H1 (cell line): ENCODE measurements around the gene CCDC83. TPM values are rescaled to one million over a fixed set of nuclear protein-coding genes. Genes with fewer than 3 reads are reported as not detected.

Experiments used
- CTCF ChIA-PET: fragments of 300-600 bp; sonication (Branson Sonifier 250); formaldehyde crosslinking; loops from one replicate; lab custom pipeline; 2021; ENCODE audit not compliant: partially characterized antibody; lab: Charles Lee
- POLR2A ChIA-PET: fragments of 300-600 bp; sonication (Branson Sonifier 250); formaldehyde crosslinking; loops from one replicate; lab custom pipeline; 2021; ENCODE audit warnings: inconsistent platforms; ENCODE audit not compliant: partially characterized antibody; lab: Charles Lee
- DNase-seq, 2 experiments: peaks; one replicate each; pipeline versions ENCODE4 v3.0.0 to v3.0.0-alpha.2; 2010 to 2022; ENCODE audit warnings: low spot score in 2 of 2, low read depth in 1 of 2, mixed read lengths in 1 of 2
- FAIRE-seq: peaks from 2 replicates; lab custom pipeline; 2011; peaks lifted over from hg19 to GRCh38; lab: Jason Lieb, UNC
- H2AFZ ChIP-seq: 2 replicates; pipeline ENCODE4 v1.8.1; 2012; ENCODE audit warnings: low read length, inconsistent platforms
- H2AK5ac ChIP-seq: 2 replicates; pipeline ENCODE4 v1.6.1; 2013; ENCODE audit warnings: low read depth, low read length
- H2BK120ac ChIP-seq: replicated peaks from 2 replicates; pipeline ENCODE3; 2013; ENCODE audit warnings: low read depth, low read length, inconsistent platforms
- H2BK12ac ChIP-seq: 2 replicates; pipeline ENCODE4 v1.6.1; 2013; ENCODE audit warnings: low read depth, low read length
- H2BK15ac ChIP-seq: 2 replicates; pipeline ENCODE4 v1.6.1; 2013; ENCODE audit warnings: low read length
- H2BK20ac ChIP-seq: 2 replicates; pipeline ENCODE4 v1.6.1; 2013; ENCODE audit warnings: low read length
- H2BK5ac ChIP-seq: 2 replicates; pipeline ENCODE4 v1.6.1; 2013; ENCODE audit warnings: low read depth, low read length
- H3K14ac ChIP-seq: 2 replicates; pipeline ENCODE4 v1.6.1; 2013; ENCODE audit warnings: inconsistent platforms; ENCODE audit not compliant: insufficient read length
- H3K18ac ChIP-seq: 2 replicates; pipeline ENCODE4 v1.6.1; 2013; ENCODE audit warnings: low read length; ENCODE audit errors: extremely low read depth
- H3K23ac ChIP-seq: 2 replicates; pipeline ENCODE4 v1.6.1; 2013; ENCODE audit warnings: inconsistent platforms; ENCODE audit not compliant: insufficient read length
- H3K23me2 ChIP-seq: 2 replicates; pipeline ENCODE4 v1.6.1; 2013; ENCODE audit warnings: low read depth, low read length
- H3K27ac ChIP-seq: 2 replicates; pipeline ENCODE4 v1.6.1; 2011; ENCODE audit warnings: low read depth, low read length, inconsistent platforms
- H3K27me3 ChIP-seq, 4 experiments: replicated peaks in 1 of 4; 1 replicate in 1 of 4; 2 replicates in 3 of 4; pipeline versions ENCODE4 v1.6.1 to v1.8.1; 2011 to 2013; ENCODE audit warnings: low read length in 3 of 4, mild to moderate bottlenecking in 3 of 4, inconsistent platforms in 2 of 4, mixed read lengths in 2 of 4, moderate library complexity in 1 of 4; ENCODE audit not compliant: control insufficient read depth in 3 of 4, insufficient read depth in 3 of 4; ENCODE audit errors: extremely low read depth in 1 of 4
- H3K36me3 ChIP-seq, 4 experiments: 2 replicates each; pipeline versions ENCODE4 v1.6.1 to v1.8.1; 2011 to 2013; ENCODE audit warnings: mild to moderate bottlenecking in 4 of 4, low read length in 3 of 4, moderate library complexity in 2 of 4, control low read depth in 1 of 4, inconsistent platforms in 1 of 4; ENCODE audit not compliant: insufficient read depth in 4 of 4, control insufficient read depth in 2 of 4
- H3K4ac ChIP-seq: replicated peaks from 2 replicates; pipeline ENCODE3; 2013; ENCODE audit warnings: low read length, low read depth, mixed read lengths, inconsistent platforms; ENCODE audit not compliant: insufficient read length
- H3K4me1 ChIP-seq, 4 experiments: replicated peaks in 1 of 4; 1 replicate in 1 of 4; 2 replicates in 3 of 4; pipeline versions ENCODE4 v1.6.1 to v1.8.1; 2011 to 2013; ENCODE audit warnings: low read length in 3 of 4, inconsistent platforms in 2 of 4, mixed read lengths in 1 of 4; ENCODE audit not compliant: insufficient read depth in 4 of 4, control insufficient read depth in 3 of 4
- H3K4me2 ChIP-seq, 2 experiments: 2 replicates each; pipeline versions ENCODE4 v1.6.1 to v1.8.1; 2011 to 2013; ENCODE audit warnings: low read depth in 2 of 2, low read length in 2 of 2, control low read depth in 1 of 2, inconsistent platforms in 1 of 2, mild to moderate bottlenecking in 1 of 2; ENCODE audit not compliant: insufficient read depth in 1 of 2
- H3K4me3 ChIP-seq, 4 experiments: fragments of 200-600, 300-600 bp in 1 of 4; sonication (generic), shearing (Covaris generic), sonication (Bioruptor Twin) in 1 of 4; 2 replicates each; pipeline versions ENCODE4 v1.5.1 to v1.8.1; 2011 to 2016; ENCODE audit warnings: low read length in 4 of 4, low read depth in 3 of 4, control low read depth in 2 of 4, inconsistent platforms in 2 of 4, mild to moderate bottlenecking in 2 of 4, mixed read lengths in 1 of 4, moderate library complexity in 1 of 4; ENCODE audit not compliant: insufficient read depth in 2 of 4; ENCODE audit errors: extremely low read depth in 1 of 4
- H3K56ac ChIP-seq: replicated peaks from 2 replicates; pipeline ENCODE3; 2013; ENCODE audit warnings: low read depth, mild to moderate bottlenecking, mixed read lengths, low read length, inconsistent platforms; ENCODE audit not compliant: insufficient read length
- H3K79me1 ChIP-seq: 2 replicates; pipeline ENCODE4 v1.6.1; 2013; ENCODE audit warnings: low read depth, low read length, control low read depth
- H3K79me2 ChIP-seq, 2 experiments: 2 replicates each; pipeline versions ENCODE4 v1.6.1 to v1.8.1; 2012 to 2013; ENCODE audit warnings: low read length in 2 of 2, mild to moderate bottlenecking in 2 of 2, inconsistent platforms in 1 of 2; ENCODE audit not compliant: insufficient read depth in 2 of 2, control insufficient read depth in 1 of 2
- H3K9ac ChIP-seq, 4 experiments: replicated peaks in 1 of 4; 1 replicate in 1 of 4; 2 replicates in 3 of 4; pipeline versions ENCODE4 v1.6.1 to v1.8.1; 2011 to 2013; ENCODE audit warnings: low read depth in 3 of 4, low read length in 3 of 4, control low read depth in 2 of 4, mild to moderate bottlenecking in 2 of 4, moderate library complexity in 2 of 4, inconsistent platforms in 1 of 4; ENCODE audit errors: extremely low read depth in 1 of 4
- H3K9me3 ChIP-seq, 2 experiments: 2 replicates each; pipeline versions ENCODE4 v1.6.1 to v1.8.1; 2012 to 2013; ENCODE audit warnings: mild to moderate bottlenecking in 2 of 2, moderate library complexity in 2 of 2, control low read depth in 1 of 2, inconsistent platforms in 1 of 2, low read depth in 1 of 2, low read length in 1 of 2, mixed read lengths in 1 of 2; ENCODE audit not compliant: insufficient read depth in 2 of 2
- H4K20me1 ChIP-seq, 2 experiments: replicated peaks in 1 of 2; 2 replicates each; pipeline versions ENCODE3 to v1.8.1; 2011 to 2013; ENCODE audit warnings: inconsistent platforms in 2 of 2, low read length in 2 of 2, mild to moderate bottlenecking in 1 of 2; ENCODE audit not compliant: insufficient read depth in 2 of 2, control insufficient read depth in 1 of 2
- H4K5ac ChIP-seq: 2 replicates; pipeline ENCODE4 v1.6.1; 2013; ENCODE audit warnings: low read length, low read depth, mixed read lengths, inconsistent platforms; ENCODE audit not compliant: insufficient read length
- H4K8ac ChIP-seq: 2 replicates; pipeline ENCODE4 v1.8.0; 2013; ENCODE audit warnings: mild to moderate bottlenecking, moderate library complexity, low read length, inconsistent platforms; ENCODE audit not compliant: insufficient read depth; ENCODE audit errors: extremely low read depth
- H4K91ac ChIP-seq: replicated peaks from 2 replicates; pipeline ENCODE3; 2013; ENCODE audit warnings: low read length, mixed read lengths, inconsistent platforms; ENCODE audit not compliant: insufficient read length
- ASH2L ChIP-seq: fragments of 200-600, 300-600 bp; sonication (generic); IDR thresholded peaks from one replicate; pipeline ENCODE4 v1.7.1; 2017; ENCODE audit warnings: low read length
- BCL11A ChIP-seq, 2 experiments: IDR thresholded peaks; one replicate each; pipeline ENCODE4 v1.6.1; 2011; ENCODE audit warnings: low read depth in 2 of 2, low read length in 2 of 2, mild to moderate bottlenecking in 2 of 2
- CBX8 ChIP-seq: fragments of 300-800, 300-1000 bp; sonication (generic); IDR thresholded peaks from 2 replicates; pipeline ENCODE4 v1.7.1; 2016; ENCODE audit warnings: low read depth, low read length, borderline replicate concordance
- CTBP2 ChIP-seq: IDR thresholded peaks from 2 replicates; pipeline ENCODE4 v1.7.0; 2011; ENCODE audit warnings: borderline replicate concordance, mild to moderate bottlenecking, moderate library complexity, mixed read lengths, low read length; ENCODE audit not compliant: insufficient read depth, insufficient read length
- FOSL1 ChIP-seq: IDR thresholded peaks from 2 replicates; pipeline ENCODE4 v1.6.1; 2011; ENCODE audit warnings: mild to moderate bottlenecking, low read depth, low read length, moderate library complexity; ENCODE audit not compliant: insufficient read depth
- GTF2F1 ChIP-seq: IDR thresholded peaks from 2 replicates; pipeline ENCODE4 v1.6.1; 2012; ENCODE audit warnings: low read depth, low read length, improper control_type of control experiment, borderline replicate concordance
- JUND ChIP-seq: IDR thresholded peaks from 2 replicates; pipeline ENCODE4 v1.6.1; 2011; ENCODE audit warnings: mild to moderate bottlenecking, improper control_type of control experiment, low read length
- NRF1 ChIP-seq: IDR thresholded peaks from 2 replicates; pipeline ENCODE4 v1.6.1; 2011; ENCODE audit warnings: mild to moderate bottlenecking, low read depth, low read length, improper control_type of control experiment
- POLR2A ChIP-seq, 2 experiments: IDR thresholded peaks; 1 replicate in 1 of 2; 2 replicates in 1 of 2; pipeline ENCODE4 v1.6.1; 2011; ENCODE audit warnings: low read depth in 2 of 2, low read length in 2 of 2, mild to moderate bottlenecking in 2 of 2; ENCODE audit errors: control extremely low read depth in 1 of 2
- RAD21 ChIP-seq, 2 experiments: IDR thresholded peaks in 1 of 2; conservative IDR thresholded peaks in 1 of 2; 2 replicates each; pipeline ENCODE4 v1.6.1; 2011; ENCODE audit warnings: low read depth in 2 of 2, low read length in 2 of 2, improper control_type of control experiment in 1 of 2, inconsistent platforms in 1 of 2, mild to moderate bottlenecking in 1 of 2, moderate library complexity in 1 of 2
- SIX5 ChIP-seq: IDR thresholded peaks from 2 replicates; pipeline ENCODE4 v1.6.1; 2011; ENCODE audit warnings: mild to moderate bottlenecking, low read depth, low read length
- SRF ChIP-seq: IDR thresholded peaks from 2 replicates; pipeline ENCODE4 v1.6.1; 2011; ENCODE audit warnings: mild to moderate bottlenecking, low read depth, low read length, moderate library complexity
- TAF1 ChIP-seq: IDR thresholded peaks from 2 replicates; pipeline ENCODE4 v1.6.1; 2011; ENCODE audit warnings: mild to moderate bottlenecking, low read depth, low read length
- TBP ChIP-seq: IDR thresholded peaks from 2 replicates; pipeline ENCODE4 v1.6.1; 2011; ENCODE audit warnings: low read depth, low read length, improper control_type of control experiment
- WGBS, 2 experiments: shearing (Covaris generic) in 1 of 2; methylation state at CpG; one replicate each; pipeline versions ENCODE4 v1.1.6 to v1.1.7; 2013 to 2015; ENCODE audit warnings: low lambda C conversion rate in 2 of 2, mixed read lengths in 2 of 2, inconsistent platforms in 1 of 2, low coverage in 1 of 2, missing lambda C conversion rate in 1 of 2; ENCODE audit not compliant: insufficient replicate concordance in 2 of 2, insufficient coverage in 1 of 2, insufficient read length in 1 of 2; ENCODE audit errors: extremely low coverage in 1 of 2, missing lambda C conversion rate in 1 of 2; 5-methylcytosine and 5-hydroxymethylcytosine counted together
- polyA plus RNA-seq, 7 experiments: library from polyadenylated mRNA; depleted of rRNA in 3 of 7; stranded (reverse) in 5 of 7; unstranded in 2 of 7; fragments of >200 nt in 5 of 7; fragments of 200-250 nt in 2 of 7; gene quantifications; 1 replicate in 5 of 7; 2 replicates in 1 of 7; 4 replicates in 1 of 7; pipeline versions ENCODE4 v1.2.1 to v1.2.3, GENCODE V29; 2011 to 2013; ENCODE audit warnings: missing spikeins in 2 of 7, mixed read lengths in 2 of 7
- total RNA-seq: library from RNA; stranded (reverse); fragmentation: NEBNext Ultra II Directional; extraction: Animal tissue kit (Norgen Biotek cat#: 25700); gene quantifications from 2 replicates; pipeline ENCODE4 v1.2.1, GENCODE V29; 2021

The CCDC83 gene
- total and polyA plus RNA-seq, 2 of the 8 experiments (the other 6 are each of a cell fraction or from before 2014, with no cell fraction given), result not detected

DNA sequence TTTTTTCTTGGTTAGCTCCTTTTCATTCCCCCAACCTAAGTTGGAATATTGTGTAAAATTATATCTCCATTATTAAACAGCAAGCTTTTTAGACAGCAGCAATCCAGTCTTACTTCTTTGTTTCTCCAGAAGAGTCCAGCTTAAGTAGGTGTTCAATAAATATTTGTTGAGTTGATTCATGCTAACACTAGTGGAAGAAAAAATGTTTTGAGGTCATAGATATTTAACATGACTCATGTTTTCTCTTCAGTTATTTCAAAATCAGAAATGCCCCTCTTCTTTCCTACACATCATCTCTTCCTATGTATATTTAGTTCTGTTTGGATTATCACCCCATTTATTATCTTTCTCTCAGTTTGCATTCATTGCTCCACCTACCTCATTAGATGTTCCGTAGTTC lies 20.3 kb downstream of the CCDC83 start:
- Histone ChIP-seq H3K27me3 (no peaks in the 10 kb centered on the region), H3K9ac (no peak overlapping the region), H3K23ac (no peak overlapping the region), H3K9me3 (no peaks in the 10 kb centered on the region), H3K36me3 (no peaks in the 10 kb centered on the region), H2BK20ac (no peak overlapping the region), H2BK15ac (no peak overlapping the region), H4K91ac (no peak overlapping the region), H3K79me1 (no peaks in the 10 kb centered on the region), H3K14ac (no peak overlapping the region), H2AFZ (no peak overlapping the region), H4K5ac (no peak overlapping the region), H3K4ac (no peak overlapping the region), H3K56ac (no peak overlapping the region), H3K18ac (no peak overlapping the region), H4K20me1 (no peaks in the 10 kb centered on the region), H2AK5ac (no peak overlapping the region), H3K4me3 (no peak overlapping the region), H3K27ac (no peak overlapping the region), H3K79me2 (no peaks in the 10 kb centered on the region), H3K4me2 (no peak overlapping the region), H3K4me1 (no peaks in the 10 kb centered on the region), H2BK120ac (no peak overlapping the region), H4K8ac (no peak overlapping the region), H3K23me2 (no peaks in the 10 kb centered on the region), H2BK5ac (no peak overlapping the region), H2BK12ac (no peak overlapping the region)
- ChIA-PET CTCF (interaction anchor here (1.0 to 1.3 kb wide), 3 partner anchors 11 to 51 kb away, joined by 3 read pairs; partner anchors contain the start of gene CCDC83), POLR2A (no interaction called here)
- FAIRE-seq, result no peak
- 90 to 100% methylated on average over 1 of the region's 1 CpG for WGBS, 2 experiments
- DNase-seq, result no peak
- TF ChIP-seq ASH2L, result no peak
- no peak for TF ChIP-seq NRF1
- no peak for TF ChIP-seq CTBP2
- TF ChIP-seq BCL11A (IDR thresholded peaks at IDR 0.05; ENCODE audit: low read depth in 2 of 2, low read length in 2 of 2), result no peak
- no peak for TF ChIP-seq TBP
- no peak for TF ChIP-seq FOSL1
- TF ChIP-seq CBX8, result no peak
- TF ChIP-seq SRF, result no peak
- no peak for TF ChIP-seq TAF1
- no peak for TF ChIP-seq GTF2F1
- no peak for TF ChIP-seq RAD21 (IDR thresholded peaks at IDR 0.05 in 1 of 2, conservative IDR thresholded peaks at IDR 0.05 in 1 of 2; ENCODE audit: low read depth in 2 of 2, low read length in 2 of 2)
- TF ChIP-seq POLR2A (IDR thresholded peaks at IDR 0.05; ENCODE audit: control extremely low read depth in 1 of 2, low read depth in 2 of 2, low read length in 2 of 2), result no peak
- TF ChIP-seq SIX5, result no peak
- no peak for TF ChIP-seq JUND
